Activated CD4-positive, alpha-beta T cell treated with anti-CD3 and anti-CD28 coated beads, Interleukin-2, amount 10 ng/mL, durations not matched to agents 7 days and 5 days (primary cell): ENCODE measurements around the gene PSMD14. TPM values are rescaled to one million over a fixed set of nuclear protein-coding genes. Genes with fewer than 3 reads are reported as not detected.

ENCODE experiments used
- total RNA-seq, 2 experiments: library from RNA; stranded (reverse); gene quantifications; one replicate each; pipeline ENCODE4 v1.2.3, GENCODE V29; 2021

Gene PSMD14
- total RNA-seq, 2 experiments from 2014 or later = 56.1 to 56.2 TPM

Other genes with a start within 250 kb of the PSMD14 start
- gene TANK, start 148.0 kb upstream of the PSMD14 start, total RNA-seq = 10 to 100 TPM; 71.5 to 74.1 TPM
- not detected for gene TBR1, start 107.9 kb downstream of the PSMD14 start, total RNA-seq